Urothelium cell line (cell line): Measurements from ENCODE around the gene ZNF804B.

Source experiments
- DNase-seq: peaks from one replicate; pipeline ENCODE4 v3.0.0; 2011; ENCODE audit warnings: low spot score, mixed read lengths
- FAIRE-seq: peaks from 2 replicates; lab custom pipeline; 2011; peaks lifted over from hg19 to GRCh38; lab: Jason Lieb, UNC

ZNF804B gene

DNA sequence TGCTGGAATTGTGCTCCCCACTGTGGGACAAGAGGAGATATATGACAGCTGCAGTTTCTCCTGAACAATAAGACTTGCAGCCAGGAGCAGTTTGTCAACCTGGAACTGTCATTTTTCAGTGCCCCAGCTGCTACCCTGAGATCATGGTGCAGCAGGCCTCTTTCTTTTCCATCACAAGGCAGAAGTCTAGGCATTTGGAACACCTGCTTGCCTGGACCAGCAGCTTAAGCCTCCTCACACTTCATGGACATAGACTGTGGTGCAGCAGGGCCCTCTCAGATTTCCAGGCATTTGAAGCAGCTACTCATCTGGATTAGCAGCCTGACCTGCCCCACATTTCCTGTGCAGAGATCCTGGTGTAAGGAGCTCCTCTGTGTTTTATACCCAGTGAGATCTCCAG, 486.7 kb downstream of the ZNF804B start:
- FAIRE-seq: no peak
- no peak for DNase-seq

DNA sequence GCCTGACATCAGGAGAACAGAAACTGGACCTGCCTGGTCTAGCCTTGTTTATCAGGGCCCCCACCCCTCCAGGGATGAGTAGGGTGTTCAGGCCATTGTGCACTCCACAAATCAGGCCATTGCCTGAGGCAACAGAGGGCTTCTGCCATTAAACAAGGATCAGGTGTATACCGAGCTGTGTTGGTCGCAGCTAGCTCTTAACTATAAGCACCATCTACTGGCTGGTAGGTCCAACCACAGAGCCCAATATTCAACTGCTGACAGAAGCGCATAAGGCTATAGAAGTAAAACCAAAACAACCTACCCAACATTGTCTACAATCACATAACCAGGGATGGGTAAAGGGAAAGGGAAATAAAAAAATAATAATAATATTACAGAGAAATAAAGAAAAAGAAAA, 487.7 kb downstream of the ZNF804B start:
- FAIRE-seq: no peak
- DNase-seq: no peak

DNA sequence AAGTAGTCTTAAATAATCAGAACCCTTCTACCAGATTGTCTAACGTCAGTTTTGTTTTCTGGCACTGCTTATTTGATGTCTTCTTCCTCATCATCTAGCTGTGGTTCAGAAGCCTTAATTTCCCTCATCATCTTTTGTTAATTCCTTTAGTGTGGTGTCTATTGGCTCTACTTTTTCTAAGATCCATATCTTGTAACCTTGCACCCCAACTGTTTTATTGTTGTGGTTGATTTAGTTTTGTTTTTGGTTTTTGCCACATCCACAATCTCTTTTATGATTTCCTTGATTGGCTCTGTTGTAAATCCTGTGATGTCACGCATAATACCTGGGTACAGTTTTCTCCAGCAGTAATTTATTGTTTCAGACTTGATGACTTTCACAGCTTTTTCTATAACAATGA, 499.6 kb downstream of the ZNF804B start:
- DNase-seq (no peak), FAIRE-seq (no peak)

DNA sequence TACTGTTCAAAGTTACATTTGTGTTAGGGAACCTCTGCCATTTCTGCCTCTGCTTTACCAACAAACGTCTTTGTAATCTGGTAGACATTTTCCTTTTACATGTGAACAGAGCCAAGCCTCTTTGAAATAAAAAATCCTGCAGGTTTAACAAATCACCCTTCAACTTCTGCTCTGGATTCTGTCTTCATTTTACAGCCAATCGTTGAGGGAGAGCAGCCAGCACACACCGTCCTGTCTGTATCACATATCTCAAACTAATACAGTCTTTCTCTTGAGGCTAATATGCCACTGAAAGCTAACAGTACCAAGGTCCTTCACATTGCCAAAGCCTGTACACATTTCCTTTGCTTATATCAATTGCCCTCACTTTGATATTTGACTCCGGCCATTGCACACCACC, 504.6 kb downstream of the ZNF804B start:
- FAIRE-seq (no peak), DNase-seq (no peak)

- no peak for FAIRE-seq
- DNase-seq: no peak
These were observed 506.1 kb downstream of the ZNF804B start for GRCh38 chr7:89265631-89266030.

DNA sequence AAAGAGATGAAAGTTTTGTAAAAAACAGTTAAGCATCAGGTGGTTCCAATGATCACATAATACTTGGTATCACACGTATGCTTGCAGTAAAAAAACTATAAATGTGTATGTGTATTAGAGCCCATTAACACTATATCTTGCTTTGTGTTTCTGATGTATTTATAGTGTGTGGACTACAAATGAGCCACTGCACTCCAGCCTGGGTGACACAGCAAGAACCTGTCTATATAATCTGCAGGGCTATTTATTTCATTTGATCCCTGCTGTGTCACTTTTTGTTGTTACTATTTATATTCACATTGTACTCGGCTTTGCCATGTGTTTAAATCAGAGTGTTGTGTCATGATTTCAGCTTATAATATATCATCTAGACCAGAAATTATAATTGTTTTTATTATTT, 523.8 kb downstream of the ZNF804B start:
- FAIRE-seq (no peak), DNase-seq (no peak)

- FAIRE-seq: no peak
- no peak for DNase-seq
These were observed 549.0 kb downstream of the ZNF804B start for GRCh38 chr7:89308535-89308934.

DNA sequence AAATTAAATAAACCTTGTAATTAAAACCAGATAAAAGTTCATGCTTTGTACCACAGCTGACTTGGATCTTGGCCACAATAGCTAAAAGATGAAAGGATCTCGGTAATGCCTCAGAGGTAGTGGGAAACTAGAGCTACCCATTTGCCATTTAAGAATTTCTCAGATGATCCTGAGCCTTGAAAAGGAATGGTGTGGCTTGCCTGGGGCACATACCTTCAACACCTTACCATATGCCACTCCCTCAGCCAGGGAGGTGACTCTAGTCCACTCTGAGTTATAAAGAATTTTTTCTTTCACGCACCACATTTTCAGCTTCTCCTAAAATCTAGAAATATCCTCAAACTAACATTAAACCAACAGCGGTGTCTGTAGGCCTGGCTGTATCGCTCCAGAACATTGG, 552.4 kb downstream of the ZNF804B start:
- DNase-seq: no peak
- no peak for FAIRE-seq

GRCh38 chr7:89312551-89312950, 553.1 kb downstream of the ZNF804B start:
- FAIRE-seq: no peak
- DNase-seq: no peak

DNA sequence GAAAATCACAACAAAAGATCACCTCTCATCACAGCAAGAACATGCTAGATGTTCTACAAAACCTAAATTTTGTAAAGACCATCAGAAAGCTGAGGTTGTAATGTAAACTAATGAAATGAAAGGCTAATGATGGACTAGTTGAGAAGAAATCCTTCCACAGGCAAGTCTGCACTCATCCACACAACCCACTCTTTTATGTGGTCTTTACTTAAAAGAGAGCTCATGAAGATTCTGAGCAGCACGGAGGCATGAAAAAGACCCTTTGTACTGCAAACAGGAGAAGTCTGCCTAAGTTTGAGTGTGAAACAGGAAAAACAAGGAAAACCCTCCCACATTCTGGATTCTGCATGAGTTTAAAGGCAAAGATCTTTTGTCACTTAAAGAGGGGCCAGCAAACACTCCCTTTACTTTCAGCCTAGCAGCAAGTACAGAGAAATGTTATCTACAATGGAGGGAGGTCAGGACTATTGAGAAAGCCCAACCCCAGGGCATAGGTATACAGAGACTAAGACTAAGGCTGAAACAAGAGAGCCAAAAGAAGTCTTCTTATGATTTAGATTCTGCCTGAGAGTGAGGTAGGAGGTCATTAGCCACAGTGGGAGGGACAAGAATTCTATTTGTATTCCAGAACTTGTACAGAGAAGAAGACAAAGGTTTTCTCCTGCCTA, 557.2 kb downstream of the ZNF804B start:
- FAIRE-seq: peak; percentile 9
- DNase-seq: no peak

DNA sequence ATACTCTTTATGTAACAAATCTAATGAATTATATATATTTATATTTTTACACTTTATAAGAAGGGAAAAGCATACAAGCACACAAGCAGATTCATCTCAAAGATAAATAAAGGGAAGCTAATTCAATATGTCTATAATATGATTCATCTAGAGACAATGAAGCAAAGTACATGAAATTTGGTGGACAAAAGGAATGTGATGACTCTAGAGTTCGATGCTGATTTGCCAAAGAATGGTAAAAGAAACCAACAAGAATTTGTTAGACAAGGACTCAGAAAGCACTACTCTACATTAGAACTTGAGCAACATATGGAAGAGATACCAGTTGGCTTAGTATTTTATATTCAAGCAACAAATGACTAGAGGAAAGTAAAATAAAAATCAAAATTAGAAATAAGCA, 572.5 kb downstream of the ZNF804B start:
- no peak for DNase-seq
- FAIRE-seq: no peak

DNA sequence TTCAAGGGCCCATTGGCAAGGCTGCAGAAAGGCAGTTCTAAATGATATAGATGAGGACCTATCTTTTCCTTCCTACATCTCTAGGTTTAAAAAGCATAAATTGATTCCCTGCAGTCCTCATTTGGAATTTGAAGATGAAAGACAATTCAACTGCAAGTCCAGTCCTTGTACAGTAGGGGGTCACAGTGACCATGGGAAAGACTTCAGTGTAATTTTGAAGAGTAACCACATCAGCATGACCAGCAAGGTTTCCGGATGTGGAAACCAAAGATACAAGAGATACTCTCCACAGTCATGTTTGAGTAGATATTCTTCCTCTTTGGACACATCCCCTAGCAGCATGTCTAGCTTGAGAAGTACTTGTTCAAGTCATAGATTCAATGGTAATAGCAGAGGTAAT, 575.3 kb downstream of the ZNF804B start:
- DNase-seq (no peak), FAIRE-seq (no peak)

DNA sequence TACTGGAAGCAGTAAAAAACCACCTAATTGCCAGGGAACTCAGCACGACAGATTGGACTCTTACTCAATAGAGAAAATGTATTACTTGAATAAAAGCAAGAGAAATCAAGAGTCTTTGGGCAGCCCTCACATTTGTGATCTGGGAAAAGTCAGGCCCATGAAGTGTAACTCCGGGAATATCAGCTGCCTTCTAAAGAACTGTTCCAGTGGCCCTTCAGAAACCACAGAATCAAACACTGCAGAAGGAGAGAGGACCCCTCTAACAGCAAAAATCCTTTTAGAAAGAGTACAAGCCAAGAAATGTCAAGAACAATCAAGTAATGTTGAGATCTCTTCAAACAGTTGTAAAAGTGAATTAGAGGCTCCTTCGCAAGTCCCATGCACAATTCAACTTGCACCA, 576.0 kb downstream of the ZNF804B start:
- DNase-seq (no peak), FAIRE-seq (no peak)

- DNase-seq: no peak
- FAIRE-seq: no peak
These were observed 576.6 kb downstream of the ZNF804B start for GRCh38 chr7:89336121-89336520.

GRCh38 chr7:89339748-89340147, 580.2 kb downstream of the ZNF804B start:
- DNase-seq (no peak), FAIRE-seq (no peak)

DNA sequence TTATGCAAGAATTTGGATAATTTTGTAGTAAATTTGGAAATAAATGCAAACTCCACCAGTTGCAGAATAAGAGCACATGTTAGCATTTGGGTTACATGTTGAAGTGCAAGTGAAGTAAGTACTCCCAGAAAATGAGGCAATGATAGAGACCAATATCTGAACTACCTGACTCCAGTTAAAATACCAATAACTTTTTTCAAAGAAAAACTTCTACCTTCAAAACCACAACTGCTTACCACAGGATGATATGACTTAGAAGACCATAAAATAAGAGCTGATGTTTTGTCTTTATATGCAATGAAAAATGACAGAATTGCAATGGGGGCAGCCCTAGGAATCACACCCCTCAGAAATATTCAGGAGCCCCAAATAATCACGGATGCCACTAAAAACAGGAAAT, 597.6 kb downstream of the ZNF804B start:
- DNase-seq (no peak), FAIRE-seq (no peak)

- no peak for DNase-seq
- no peak for FAIRE-seq
These were observed 617.7 kb downstream of the ZNF804B start for GRCh38 chr7:89377219-89377618.

DNA sequence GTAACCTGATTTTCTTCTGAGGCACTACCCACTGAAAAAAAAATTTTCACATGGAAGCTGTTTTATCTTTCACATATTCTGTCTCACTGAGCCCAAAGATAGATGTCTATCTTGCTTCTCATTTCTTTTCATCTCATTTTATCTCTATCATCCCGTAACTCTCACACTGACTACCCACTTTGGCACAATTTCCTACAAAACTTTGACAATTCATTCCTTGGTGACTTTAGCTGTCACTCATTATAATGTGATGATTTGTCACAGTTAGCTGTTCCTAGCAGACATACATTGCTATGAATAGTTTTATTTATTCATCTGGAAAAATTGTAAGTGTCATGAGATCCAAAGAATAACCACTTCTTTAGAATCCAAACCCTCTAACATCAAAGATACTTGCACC, 625.9 kb downstream of the ZNF804B start:
- DNase-seq: no peak
- FAIRE-seq: no peak
